DMS53 treated with DMSO at 0.1 percent for 48 hours (cell line): ENCODE results near the gene KYAT1.

Experiments
- DNase-seq: peaks from one replicate; lab custom pipeline; 2025; ENCODE audit not compliant: unreplicated experiment; lab: John Stamatoyannopoulos, UW

KYAT1 gene

GRCh38 chr9:128786681-128787601 is 94.8 kb downstream of the KYAT1 start, which contains the start of gene TBC1D13:
Gene TBC1D13 (plus strand): TSS chr9:128787253. CDS start chr9:128787354, 101 bp downstream.
- peak; percentile 61 for DNase-seq

GRCh38 chr9:128785427-128785826 is 96.3 kb downstream of the KYAT1 start:
- DNase-seq, result no peak
